Endothelial cell (in vitro differentiated cells): ENCODE data around the gene BICDL2. TPM values are rescaled to one million over a fixed set of nuclear protein-coding genes. Genes with fewer than 3 reads are reported as not detected.

ENCODE experiments used
- DNase-seq: peaks from one replicate; pipeline ENCODE4 v3.0.0; 2021; ENCODE audit warnings: low spot score
- H3K27ac Mint-ChIP-seq: one replicate; pipeline ENCODE4 v1.8.0; 2021; ENCODE audit warnings: mixed read lengths, inconsistent platforms; ENCODE audit not compliant: unreplicated experiment
- H3K27me3 Mint-ChIP-seq: one replicate; pipeline ENCODE4 v1.8.0; 2021; ENCODE audit warnings: mild to moderate bottlenecking, moderate library complexity, mixed read lengths, inconsistent platforms; ENCODE audit not compliant: unreplicated experiment
- H3K36me3 Mint-ChIP-seq: one replicate; pipeline ENCODE4 v1.8.0; 2021; ENCODE audit warnings: mild to moderate bottlenecking, low read depth, mixed read lengths, inconsistent platforms; ENCODE audit not compliant: unreplicated experiment
- H3K4me1 Mint-ChIP-seq: one replicate; pipeline ENCODE4 v1.8.0; 2021; ENCODE audit warnings: mild to moderate bottlenecking, mixed read lengths, inconsistent platforms; ENCODE audit not compliant: unreplicated experiment
- H3K4me3 Mint-ChIP-seq: one replicate; pipeline ENCODE4 v1.8.0; 2021; ENCODE audit warnings: mild to moderate bottlenecking, mixed read lengths, inconsistent platforms; ENCODE audit not compliant: unreplicated experiment
- H3K9me3 Mint-ChIP-seq: one replicate; pipeline ENCODE4 v1.8.0; 2021; ENCODE audit warnings: mixed read lengths, inconsistent platforms; ENCODE audit not compliant: unreplicated experiment
- CTCF ChIP-seq: fragments of 200-600 bp; sonication (generic); IDR thresholded peaks from one replicate; pipeline ENCODE4 v1.5.0; 2021; ENCODE audit warnings: antibody characterized with exemption; ENCODE audit not compliant: unreplicated experiment
- total RNA-seq: library from RNA; stranded (reverse); fragmentation: NEBNext Ultra II Directional; extraction: Animal tissue kit (Norgen Biotek cat#: 25700); gene quantifications from one replicate; pipeline ENCODE4 v1.2.1, GENCODE V29; 2021; ENCODE audit not compliant: unreplicated experiment

BICDL2 gene
- total RNA-seq, 1 donor from 2014 or later: 0.13 TPM

- Mint-ChIP-seq H3K9me3 (no peaks in the 10 kb centered on the region), H3K27me3 (peaks cover 13% of the 10 kb centered on the region), H3K4me1 (peaks cover 24% of the 10 kb centered on the region), H3K27ac (no peak overlapping the region), H3K4me3 (no peak overlapping the region), H3K36me3 (no peaks in the 10 kb centered on the region)
- TF ChIP-seq CTCF: no peak
- no peak for DNase-seq
Measured at GRCh38 chr16:3007059-3007956, 29.4 kb downstream of the BICDL2 start.

GRCh38 chr16:3004781-3005284 is 31.9 kb downstream of the BICDL2 start:
- H3K9me3 Mint-ChIP-seq: no peaks in the 10 kb centered on the region
- H3K27me3 Mint-ChIP-seq: peaks cover 8% of the 10 kb centered on the region
- H3K4me1 Mint-ChIP-seq: peaks cover 24% of the 10 kb centered on the region
- H3K36me3 Mint-ChIP-seq: no peaks in the 10 kb centered on the region
- TF ChIP-seq CTCF: no peak
- no peak for DNase-seq
- no peak overlapping the region for H3K4me3 Mint-ChIP-seq
- H3K27ac Mint-ChIP-seq: no peak overlapping the region

- TF ChIP-seq CTCF: no peak
- H3K36me3 Mint-ChIP-seq: no peaks in the 10 kb centered on the region
- no peak overlapping the region for H3K4me3 Mint-ChIP-seq
- peaks cover 24% of the 10 kb centered on the region for H3K4me1 Mint-ChIP-seq
- no peaks in the 10 kb centered on the region for H3K9me3 Mint-ChIP-seq
- H3K27me3 Mint-ChIP-seq: peaks cover 8% of the 10 kb centered on the region
- DNase-seq: no peak
- no peak overlapping the region for H3K27ac Mint-ChIP-seq
Measured at GRCh38 chr16:3004319-3004718, 32.4 kb downstream of the BICDL2 start.

GRCh38 chr16:3003582-3004270 is 33.0 kb downstream of the BICDL2 start:
- DNase-seq: peak; percentile 95
- peaks cover 22% of the 10 kb centered on the region for H3K4me1 Mint-ChIP-seq
- no peak overlapping the region for H3K4me3 Mint-ChIP-seq
- peaks cover 9% of the 10 kb centered on the region for H3K27me3 Mint-ChIP-seq
- no peaks in the 10 kb centered on the region for H3K9me3 Mint-ChIP-seq
- H3K27ac Mint-ChIP-seq: no peak overlapping the region
- H3K36me3 Mint-ChIP-seq: no peaks in the 10 kb centered on the region
- TF ChIP-seq CTCF: peak; percentile 14
